ENCODE data around the gene DPP6.

GRCh38 chr7:154909241-154910105 is 857.3 kb downstream of the DPP6 start:
- TF ChIP-seq POLR2A (IDR thresholded peaks at IDR 0.05; ENCODE audit: low read length): no peak
- TF ChIP-seq GATA1 (IDR thresholded peaks at IDR 0.05; ENCODE audit: low read depth, low read length): no peak
